GM19193 (cell line): ENCODE measurements around the gene CHN1.

Source experiments
- POLR2A ChIP-seq: IDR thresholded peaks from 4 replicates; pipeline ENCODE4 v1.6.1; 2011; ENCODE audit not compliant: insufficient read depth, insufficient read length; ENCODE audit errors: extremely low read depth

CHN1 gene

GRCh38 chr2:174792309-174793025 is 212.7 kb downstream of the CHN1 start:
- no peak for TF ChIP-seq POLR2A

GRCh38 chr2:174791746-174792280 is 213.4 kb downstream of the CHN1 start:
- no peak for TF ChIP-seq POLR2A

GRCh38 chr2:174791020-174791419 is 214.2 kb downstream of the CHN1 start:
- TF ChIP-seq POLR2A, result no peak

- no peak for TF ChIP-seq POLR2A
Measured at GRCh38 chr2:174789001-174789400, 216.2 kb downstream of the CHN1 start.

- TF ChIP-seq POLR2A, result no peak
Measured at GRCh38 chr2:174788291-174788929, 216.8 kb downstream of the CHN1 start.

GRCh38 chr2:174787487-174788205 is 217.5 kb downstream of the CHN1 start:
- TF ChIP-seq POLR2A, result no peak

GRCh38 chr2:174786066-174786725 is 219.0 kb downstream of the CHN1 start:
- TF ChIP-seq POLR2A, result no peak

GRCh38 chr2:174785481-174785880 is 219.7 kb downstream of the CHN1 start:
- TF ChIP-seq POLR2A, result no peak

DNA sequence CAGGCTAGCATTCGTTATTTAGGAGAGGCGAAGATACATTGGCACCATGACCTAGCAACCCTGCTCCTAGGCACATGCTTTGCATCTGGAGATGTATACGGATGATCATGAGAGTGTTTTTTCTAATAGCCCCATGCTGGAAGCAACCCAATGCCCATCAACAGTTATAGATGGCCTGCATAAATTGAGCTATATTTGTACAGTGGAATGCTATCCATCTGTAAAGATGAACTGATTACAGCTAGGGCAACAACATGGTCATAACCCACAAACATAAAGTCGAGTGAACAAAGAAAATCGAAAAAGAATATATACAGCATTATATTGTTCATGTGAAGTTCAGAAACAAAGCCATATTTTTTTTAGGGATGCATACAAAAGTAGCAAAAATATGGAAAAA is 220.3 kb downstream of the CHN1 start:
- TF ChIP-seq POLR2A, result no peak

DNA sequence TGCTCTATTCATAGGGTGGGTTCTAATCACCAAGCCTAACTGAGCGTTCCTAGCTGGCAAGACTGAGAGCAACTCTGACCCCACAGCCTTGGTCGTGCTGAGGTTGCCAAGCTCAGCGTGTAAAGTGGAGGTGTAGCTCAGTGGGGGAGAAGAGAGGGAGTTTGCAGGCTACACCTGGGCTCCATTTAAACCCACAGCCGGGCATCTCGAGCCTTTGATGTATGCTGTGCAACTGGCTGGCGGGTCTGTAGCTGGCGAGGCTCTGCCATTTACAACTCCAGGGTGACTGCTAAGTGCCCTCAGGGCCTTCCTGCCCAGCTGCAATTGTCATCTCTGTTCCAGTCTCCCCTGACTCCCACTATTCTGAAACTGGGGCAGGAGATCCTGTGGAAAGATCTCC is 220.9 kb downstream of the CHN1 start:
- no peak for TF ChIP-seq POLR2A

GRCh38 chr2:174781996-174782395 is 223.2 kb downstream of the CHN1 start:
- TF ChIP-seq POLR2A, result no peak

GRCh38 chr2:174781298-174781697 is 223.9 kb downstream of the CHN1 start:
- TF ChIP-seq POLR2A, result no peak

DNA sequence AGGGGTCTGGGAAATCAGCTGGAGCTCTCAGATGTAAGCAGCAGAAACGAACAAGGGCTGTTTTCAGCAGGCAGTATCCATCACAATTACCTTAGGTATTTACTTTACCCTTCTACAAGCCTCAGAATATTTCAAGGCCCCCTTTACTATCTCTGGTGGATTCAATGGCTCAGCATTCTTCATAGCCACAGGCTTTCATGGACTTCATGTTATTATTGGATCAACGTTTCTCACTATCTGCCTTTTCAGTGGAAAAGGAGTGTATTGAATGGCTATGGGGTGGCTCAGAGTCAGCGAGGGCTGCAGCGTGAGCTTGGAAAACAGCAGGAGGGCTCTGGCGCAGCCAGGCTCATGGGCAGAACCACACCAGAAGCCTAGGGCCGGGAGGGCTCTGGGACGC is 224.3 kb downstream of the CHN1 start:
- no peak for TF ChIP-seq POLR2A

DNA sequence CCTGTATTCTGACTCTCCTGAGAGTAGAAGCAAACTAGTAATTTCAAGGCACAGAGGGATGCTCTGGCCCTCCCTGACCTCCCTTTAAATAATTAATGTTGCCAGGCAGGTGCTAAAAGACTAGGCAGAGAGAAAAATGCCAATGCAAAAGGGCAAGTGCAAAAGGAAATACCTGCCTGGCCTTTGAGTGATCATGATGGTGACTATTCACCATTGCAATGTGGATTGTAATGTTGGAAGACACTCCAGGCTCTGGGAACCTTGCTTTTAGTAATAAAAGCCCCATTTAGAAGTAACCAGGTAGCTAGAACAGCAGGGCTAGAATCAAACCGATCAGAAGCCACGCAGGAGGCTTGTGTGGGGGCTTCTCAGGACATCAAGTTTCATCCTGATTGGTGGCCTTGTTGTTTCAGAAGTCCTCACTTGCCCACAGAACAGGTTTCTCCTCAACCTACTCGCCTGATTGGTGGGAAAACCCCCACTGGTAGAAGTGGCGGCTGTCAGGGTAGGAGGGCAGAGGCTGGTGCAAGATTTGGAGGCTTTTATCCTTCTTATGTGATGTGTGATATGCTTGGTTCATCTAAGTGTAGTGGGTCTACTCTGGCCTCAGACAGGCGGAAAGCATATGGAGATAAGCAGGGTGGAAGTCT is 224.9 kb downstream of the CHN1 start:
- no peak for TF ChIP-seq POLR2A
